Smooth muscle cell of the coronary artery (primary cell): ENCODE results near the gene STAMBPL1. TPM values are rescaled to one million over a fixed set of nuclear protein-coding genes. Genes with fewer than 3 reads are reported as not detected.

Experiments used
- total RNA-seq: library from RNA; depleted of rRNA; stranded (reverse); fragments of >200 nt; gene quantifications from 2 replicates; pipeline ENCODE4 v1.2.3, GENCODE V29; 2014; ENCODE audit warnings: low replicate concordance

The STAMBPL1 gene
- total RNA-seq, result 8.3 and 29.6 TPM in 2 replicates

GRCh38 chr10:88879534-88880281 lies at the start of gene STAMBPL1:
STAMBPL1 (plus strand) TSS chr10:88880245; CDS start chr10:88901709, 21,464 bp downstream.

GRCh38 chr10:88851706-88852105 lies 28.3 kb upstream of the STAMBPL1 start, which contains the start of gene ANKRD22:
ANKRD22 (minus strand) TSS chr10:88851844; CDS start chr10:88851607, 237 bp downstream.

GRCh38 chr10:88952647-88953111 lies 72.6 kb downstream of the STAMBPL1 start, which contains the start of gene ACTA2:
ACTA2 (minus strand) TSS chr10:88952773; CDS start chr10:88948930, 3,843 bp downstream.

Other genes starting within 250 kb of the STAMBPL1 start
- gene LIPF, start 215.8 kb upstream of the STAMBPL1 start, total RNA-seq, result not detected in 2 replicates
- not detected in 2 replicates for gene LIPK, start 174.0 kb upstream of the STAMBPL1 start, total RNA-seq
- gene LIPN, start 120.2 kb upstream of the STAMBPL1 start, total RNA-seq, result not detected in 2 replicates
- gene LIPM, start 77.5 kb upstream of the STAMBPL1 start, total RNA-seq, result not detected in 2 replicates
- not detected in 2 replicates for gene ANKRD22, start 28.4 kb upstream of the STAMBPL1 start, total RNA-seq
- gene ACTA2, start 72.5 kb downstream of the STAMBPL1 start, total RNA-seq, result 131 and 480 TPM in 2 replicates
- 60.1 and 108 TPM in 2 replicates for gene FAS, start 110.6 kb downstream of the STAMBPL1 start, total RNA-seq